HG03439 (cell line): ENCODE results near the gene POLD1.

Experiments used
- ATAC-seq: cut with Tn5 transposase; IDR thresholded peaks from one replicate; pipeline ENCODE4 v1.9.1; 2021; ENCODE audit warnings: mild to moderate bottlenecking, moderate library complexity; ENCODE audit not compliant: unreplicated experiment

The POLD1 gene

GRCh38 chr19:50461066-50461875 lies 77.1 kb downstream of the POLD1 start:
- no peak for ATAC-seq

GRCh38 chr19:50462970-50463369 lies 78.8 kb downstream of the POLD1 start:
- no peak for ATAC-seq

GRCh38 chr19:50464348-50464747 lies 80.2 kb downstream of the POLD1 start:
- no peak for ATAC-seq

GRCh38 chr19:50465000-50465399 lies 80.9 kb downstream of the POLD1 start:
- ATAC-seq: no peak

GRCh38 chr19:50465986-50466705 lies 82.0 kb downstream of the POLD1 start:
- no peak for ATAC-seq

GRCh38 chr19:50466706-50467039 lies 82.5 kb downstream of the POLD1 start:
- ATAC-seq: no peak

- no peak for ATAC-seq
Observed at GRCh38 chr19:50467566-50467965, 83.4 kb downstream of the POLD1 start.
